Measurements from ENCODE around the gene MED12L. TPM values are rescaled to one million over a fixed set of nuclear protein-coding genes. Genes with fewer than 3 reads are reported as not detected.

Gene MED12L
- total RNA-seq, 2 experiments from 2014 or later: 12.6 to 32.7 TPM

- TF ChIP-seq CTCF (conservative IDR thresholded peaks at IDR 0.05; ENCODE audit: low read length) (no peak), EZH2phosphoT487 (IDR thresholded peaks at IDR 0.05; ENCODE audit: borderline replicate concordance, low read depth, low read length) (no peak)
- POLR2A ChIA-PET: no interaction called here
- intact Hi-C loops (cut with micrococcal nuclease; ENCODE audit: unreplicated experiment): no loop called here
- Histone ChIP-seq H3K27ac (ENCODE audit: low read depth, low read length, poor library complexity, severe bottlenecking) (no peak overlapping the region), H3K9me3 (ENCODE audit: low read length) (no peaks in the 10 kb centered on the region), H3K4me3 (ENCODE audit: low read depth, low read length, poor library complexity, severe bottlenecking) (no peak overlapping the region), H4K20me1 (ENCODE audit: insufficient read depth, low read length) (no peaks in the 10 kb centered on the region), H3K4me2 (ENCODE audit: low read length) (no peak overlapping the region), H3K79me2 (ENCODE audit: insufficient read depth, low read depth, low read length) (no peaks in the 10 kb centered on the region), H3K36me3 (ENCODE audit: insufficient read depth, low read length) (no peaks in the 10 kb centered on the region), H3K4me1 (ENCODE audit: insufficient read depth, low read length, poor library complexity, severe bottlenecking) (no peaks in the 10 kb centered on the region), H3K9me2 (ENCODE audit: insufficient read depth, low read length) (no peaks in the 10 kb centered on the region), H2AFZ (ENCODE audit: low read length) (no peak overlapping the region)
- CTCF ChIA-PET (ENCODE audit: unreplicated experiment): no interaction called here
- BruUV-seq (replicated peaks): no TSS peak
- DNase-seq (ENCODE audit: low spot score): no peak
Measured at GRCh38 chr3:151209654-151210053, 124.2 kb downstream of the MED12L start.

- Histone ChIP-seq H3K36me3 (ENCODE audit: insufficient read depth, low read length) (no peaks in the 10 kb centered on the region), H3K4me3 (ENCODE audit: low read depth, low read length, poor library complexity, severe bottlenecking) (no peak overlapping the region), H4K20me1 (ENCODE audit: insufficient read depth, low read length) (no peaks in the 10 kb centered on the region), H2AFZ (ENCODE audit: low read length) (no peak overlapping the region), H3K27ac (ENCODE audit: low read depth, low read length, poor library complexity, severe bottlenecking) (no peak overlapping the region), H3K9me3 (ENCODE audit: low read length) (no peaks in the 10 kb centered on the region), H3K9me2 (ENCODE audit: insufficient read depth, low read length) (no peaks in the 10 kb centered on the region), H3K4me2 (ENCODE audit: low read length) (peak overlapping the region; percentile 24; the same call in 1 of the 2 replicates), H3K4me1 (ENCODE audit: insufficient read depth, low read length, poor library complexity, severe bottlenecking) (no peaks in the 10 kb centered on the region), H3K79me2 (ENCODE audit: insufficient read depth, low read depth, low read length) (no peaks in the 10 kb centered on the region)
- peak; percentile 7 for DNase-seq (ENCODE audit: low spot score)
- intact Hi-C loops (cut with micrococcal nuclease; ENCODE audit: unreplicated experiment): no loop called here
- no TSS peak for BruUV-seq (replicated peaks)
- TF ChIP-seq EZH2phosphoT487 (IDR thresholded peaks at IDR 0.05; ENCODE audit: borderline replicate concordance, low read depth, low read length) (no peak), CTCF (conservative IDR thresholded peaks at IDR 0.05; ENCODE audit: low read length) (peak; percentile 50; the same call in 1 of the 2 replicates)
- POLR2A ChIA-PET: interaction anchor here (0.6 to 1.0 kb wide), 4 partner anchors 13 to 1314 kb away, joined by 3 to 6 read pairs (median 4); partner anchors contain the start of gene P2RY14
- CTCF ChIA-PET (ENCODE audit: unreplicated experiment): no interaction called here
Measured at GRCh38 chr3:151210676-151211381, 125.4 kb downstream of the MED12L start.

- Histone ChIP-seq H3K27ac (ENCODE audit: low read depth, low read length, poor library complexity, severe bottlenecking) (no peak overlapping the region), H2AFZ (ENCODE audit: low read length) (no peak overlapping the region), H3K36me3 (ENCODE audit: insufficient read depth, low read length) (no peaks in the 10 kb centered on the region), H3K4me2 (ENCODE audit: low read length) (no peak overlapping the region), H4K20me1 (ENCODE audit: insufficient read depth, low read length) (no peaks in the 10 kb centered on the region), H3K79me2 (ENCODE audit: insufficient read depth, low read depth, low read length) (no peaks in the 10 kb centered on the region), H3K4me1 (ENCODE audit: insufficient read depth, low read length, poor library complexity, severe bottlenecking) (no peaks in the 10 kb centered on the region), H3K4me3 (ENCODE audit: low read depth, low read length, poor library complexity, severe bottlenecking) (no peak overlapping the region), H3K9me2 (ENCODE audit: insufficient read depth, low read length) (no peaks in the 10 kb centered on the region), H3K9me3 (ENCODE audit: low read length) (no peaks in the 10 kb centered on the region)
- CTCF ChIA-PET (ENCODE audit: unreplicated experiment): no interaction called here
- TF ChIP-seq CTCF (conservative IDR thresholded peaks at IDR 0.05; ENCODE audit: low read length) (no peak), EZH2phosphoT487 (IDR thresholded peaks at IDR 0.05; ENCODE audit: borderline replicate concordance, low read depth, low read length) (no peak)
- POLR2A ChIA-PET: interaction anchor here (0.6 kb wide), 1 partner anchor 671 kb away, joined by 3 read pairs; no protein-coding TSS in a partner anchor
- DNase-seq (ENCODE audit: low spot score): no peak
- intact Hi-C loops (cut with micrococcal nuclease; ENCODE audit: unreplicated experiment): no loop called here
- no TSS peak for BruUV-seq (replicated peaks)
Measured at GRCh38 chr3:151213151-151213550, 127.7 kb downstream of the MED12L start.

Measured in OCI-LY7 (cell line).